ENCODE data around the gene SAMD11. TPM values are rescaled to one million over a fixed set of nuclear protein-coding genes. Genes with fewer than 3 reads are reported as not detected.
A peak's percentile ranks its signal among the peaks of the same experiment; 100 is the strongest.
"Not testable (repeated sequence)": the region's sequence is repeated elsewhere in the genome, so short reads cannot be mapped to it uniquely, and the experiment has no call there.

SAMD11 gene
- polyA plus RNA-seq, 3 donors, result 38.2 to 87.0 (median 80.7) TPM

DNA sequence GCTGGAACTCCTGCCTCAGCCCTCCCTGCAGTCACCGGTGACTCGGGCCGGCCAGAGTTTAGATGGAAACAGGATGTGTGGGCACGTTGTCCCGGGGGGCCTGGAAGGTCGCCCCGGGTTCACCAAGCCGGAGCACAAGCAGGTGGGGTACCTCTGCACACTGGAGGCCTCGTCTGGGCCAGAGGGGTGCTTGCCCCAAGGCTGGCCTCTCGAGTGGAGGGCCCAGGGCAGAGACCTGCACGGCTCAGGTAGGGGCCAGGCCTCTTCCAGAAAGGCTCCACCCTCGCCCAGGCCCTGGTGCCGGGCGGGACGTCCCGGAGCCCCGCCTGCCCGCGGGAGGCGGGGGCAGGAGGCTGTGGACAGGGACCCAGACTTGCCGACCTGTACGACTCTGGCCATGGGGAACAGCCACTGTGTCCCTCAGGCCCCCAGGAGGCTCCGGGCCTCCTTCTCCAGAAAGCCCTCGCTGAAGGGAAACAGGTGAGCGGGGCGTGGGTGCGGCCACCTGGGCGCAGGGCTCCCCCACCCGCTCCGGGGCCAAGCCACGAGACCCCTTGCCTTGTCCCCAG, 42.5 kb downstream of the SAMD11 start, which contains the start of gene PLEKHN1:
PLEKHN1 (plus strand) TSS at position 348 of the 569 bp plus-strand sequence; CDS start at position 398, 50 bp downstream.
- DNase-seq (ENCODE audit: extremely low read depth in 1 of 11, low read depth in 9 of 11, low spot score in 4 of 11), result no peak

- no peak for DNase-seq (ENCODE audit: extremely low read depth in 1 of 11, low read depth in 9 of 11, low spot score in 4 of 11)
Observed at GRCh38 chr1:966704-967300, 43.1 kb downstream of the SAMD11 start.

DNA sequence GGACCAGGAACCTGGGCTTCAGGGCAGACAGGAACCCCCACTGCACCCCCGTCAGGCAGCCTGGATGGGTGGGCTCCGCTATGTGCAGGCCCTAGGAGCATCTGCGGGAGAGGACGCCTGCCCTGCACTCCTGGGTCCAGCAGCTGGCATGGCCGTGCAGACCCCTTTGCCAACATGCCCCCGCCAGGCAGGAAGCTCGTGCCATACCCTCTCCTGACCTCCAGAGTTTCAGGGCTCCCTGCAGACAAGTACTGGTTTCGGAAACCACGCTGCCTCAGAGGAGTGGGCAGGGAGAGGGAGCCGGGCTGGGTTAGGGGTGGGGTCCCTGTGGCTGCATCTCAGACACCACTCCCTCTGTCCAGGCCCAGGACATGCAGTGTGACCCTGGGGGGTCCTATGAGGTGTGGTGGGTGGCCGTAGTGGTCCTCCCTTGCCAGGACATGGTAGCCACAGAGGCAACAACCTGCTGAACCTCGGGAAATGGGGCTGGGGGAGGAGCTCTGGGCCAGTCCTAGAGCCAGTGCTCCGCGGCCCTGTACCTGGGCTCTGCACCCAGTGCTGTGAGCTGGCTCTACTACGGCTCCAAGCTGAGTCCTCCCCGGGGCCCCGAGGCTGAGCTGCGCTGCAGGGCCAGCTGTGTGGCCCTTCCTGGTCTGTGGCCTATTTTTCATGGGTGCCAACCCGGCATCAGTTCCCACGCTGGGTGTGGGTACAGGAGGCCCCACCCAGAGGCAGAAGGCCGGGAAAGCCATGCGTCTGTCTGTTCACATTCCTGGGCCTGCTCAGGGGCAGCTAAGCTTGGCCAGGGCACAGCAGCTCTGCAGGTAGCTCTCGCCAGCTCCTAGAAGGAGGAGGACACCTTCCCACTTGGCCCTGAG, 44.0 kb downstream of the SAMD11 start:
- no peak for DNase-seq (ENCODE audit: extremely low read depth in 1 of 11, low read depth in 9 of 11, low spot score in 4 of 11)

DNA sequence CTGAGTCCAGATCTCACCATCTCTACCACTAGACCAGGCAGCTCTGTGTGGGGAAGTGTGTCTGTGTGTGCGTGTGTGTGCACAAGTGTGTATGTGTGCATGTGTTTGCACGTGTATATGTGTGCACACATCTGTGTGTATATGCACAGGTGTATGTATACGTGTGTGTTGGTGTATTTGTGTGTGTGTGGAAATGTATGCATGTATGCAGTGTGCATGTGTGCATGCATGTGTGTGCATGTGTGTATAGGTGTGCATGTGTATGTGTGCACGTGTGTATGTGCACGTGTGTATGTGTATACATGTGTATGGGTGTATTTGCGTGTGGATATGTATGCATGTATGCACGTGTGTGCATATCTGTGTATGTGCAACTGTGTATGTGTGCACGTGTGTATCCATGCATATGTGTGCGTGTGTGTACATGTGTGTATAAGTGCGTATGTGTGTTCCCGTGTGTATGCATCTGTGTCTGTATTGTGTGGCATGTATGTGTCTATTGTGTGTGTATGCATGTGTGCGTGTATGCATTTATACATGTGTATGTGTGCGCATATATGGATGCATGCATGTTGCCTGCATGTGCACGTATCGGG, 45.6 kb downstream of the SAMD11 start:
- no peak for DNase-seq (ENCODE audit: extremely low read depth in 1 of 11, low read depth in 9 of 11, low spot score in 4 of 11)

- no peak for DNase-seq (ENCODE audit: extremely low read depth in 1 of 11, low read depth in 9 of 11, low spot score in 4 of 11)
Observed at GRCh38 chr1:970242-970972, 46.7 kb downstream of the SAMD11 start.

GRCh38 chr1:970973-971730, 47.4 kb downstream of the SAMD11 start:
- DNase-seq (ENCODE audit: extremely low read depth in 1 of 11, low read depth in 9 of 11, low spot score in 4 of 11), result no peak

DNA sequence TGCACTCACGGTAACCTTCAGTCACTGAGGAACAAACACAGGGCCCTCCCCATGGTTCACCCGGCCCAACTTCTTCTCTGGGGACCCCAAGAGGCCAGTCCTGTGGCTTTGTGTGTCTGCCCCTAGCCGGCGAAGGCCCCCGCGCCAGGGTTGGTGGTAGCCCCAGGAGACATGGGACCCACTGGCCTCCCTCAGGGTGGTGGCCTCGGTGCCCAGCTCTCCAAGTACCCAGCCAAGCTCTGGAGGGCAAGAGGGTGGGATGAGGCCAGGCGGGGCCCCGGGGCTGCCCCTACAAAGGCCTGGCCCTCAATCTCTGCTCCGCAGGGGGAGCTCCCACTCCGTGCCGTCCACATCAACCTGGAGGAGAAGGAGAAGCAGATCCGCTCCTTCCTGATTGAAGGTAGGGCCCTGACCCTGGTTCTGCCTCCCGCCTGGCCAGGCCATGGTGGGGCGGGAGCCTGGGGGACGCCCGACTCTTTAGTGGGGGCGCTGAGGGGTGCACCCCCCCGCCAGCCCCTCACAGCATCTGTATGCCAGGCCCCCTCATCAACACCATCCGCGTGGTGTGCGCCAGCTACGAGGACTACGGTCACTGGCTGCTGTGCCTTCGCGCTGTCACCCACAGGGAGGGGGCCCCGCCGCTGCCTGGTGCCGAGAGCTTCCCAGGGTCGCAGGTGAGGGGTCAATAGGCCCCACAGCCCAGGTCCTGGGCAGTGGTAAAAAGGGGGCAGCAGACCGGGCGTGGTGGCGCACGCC, 48.2 kb downstream of the SAMD11 start:
- no peak for DNase-seq (ENCODE audit: extremely low read depth in 1 of 11, low read depth in 9 of 11, low spot score in 4 of 11)

DNA sequence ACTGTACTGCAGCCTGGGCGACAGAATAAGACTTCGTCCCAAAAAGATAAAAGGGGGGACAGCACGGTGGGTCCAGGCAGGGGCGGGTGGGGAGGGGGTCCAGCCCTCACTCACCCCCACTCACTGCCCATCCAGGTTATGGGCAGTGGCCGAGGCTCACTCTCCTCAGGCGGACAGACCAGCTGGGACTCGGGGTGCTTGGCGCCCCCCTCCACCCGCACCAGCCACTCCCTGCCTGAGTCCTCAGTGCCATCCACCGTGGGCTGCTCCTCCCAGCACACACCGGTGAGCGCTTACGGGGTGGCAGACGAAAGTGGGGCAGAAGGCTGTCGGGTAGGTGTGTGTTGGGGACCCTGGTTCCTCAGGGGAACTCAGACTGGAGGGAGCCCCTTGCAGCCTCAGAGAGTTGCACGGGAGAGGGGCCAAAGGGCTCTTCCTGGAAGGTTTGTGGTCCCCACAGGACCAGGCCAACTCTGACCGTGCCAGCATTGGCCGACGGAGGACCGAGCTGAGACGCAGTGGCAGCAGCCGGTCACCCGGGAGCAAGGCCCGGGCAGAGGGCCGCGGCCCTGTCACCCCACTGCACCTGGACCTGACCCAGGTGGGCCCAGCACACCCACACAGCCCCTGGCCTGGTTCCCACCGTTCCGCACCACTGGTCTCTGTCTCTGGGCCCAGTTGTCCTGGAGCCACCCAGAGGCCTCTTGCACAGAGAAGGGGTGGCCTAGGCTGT, 49.2 kb downstream of the SAMD11 start:
- DNase-seq (ENCODE audit: extremely low read depth in 1 of 11, low read depth in 9 of 11, low spot score in 4 of 11), result no peak

DNA sequence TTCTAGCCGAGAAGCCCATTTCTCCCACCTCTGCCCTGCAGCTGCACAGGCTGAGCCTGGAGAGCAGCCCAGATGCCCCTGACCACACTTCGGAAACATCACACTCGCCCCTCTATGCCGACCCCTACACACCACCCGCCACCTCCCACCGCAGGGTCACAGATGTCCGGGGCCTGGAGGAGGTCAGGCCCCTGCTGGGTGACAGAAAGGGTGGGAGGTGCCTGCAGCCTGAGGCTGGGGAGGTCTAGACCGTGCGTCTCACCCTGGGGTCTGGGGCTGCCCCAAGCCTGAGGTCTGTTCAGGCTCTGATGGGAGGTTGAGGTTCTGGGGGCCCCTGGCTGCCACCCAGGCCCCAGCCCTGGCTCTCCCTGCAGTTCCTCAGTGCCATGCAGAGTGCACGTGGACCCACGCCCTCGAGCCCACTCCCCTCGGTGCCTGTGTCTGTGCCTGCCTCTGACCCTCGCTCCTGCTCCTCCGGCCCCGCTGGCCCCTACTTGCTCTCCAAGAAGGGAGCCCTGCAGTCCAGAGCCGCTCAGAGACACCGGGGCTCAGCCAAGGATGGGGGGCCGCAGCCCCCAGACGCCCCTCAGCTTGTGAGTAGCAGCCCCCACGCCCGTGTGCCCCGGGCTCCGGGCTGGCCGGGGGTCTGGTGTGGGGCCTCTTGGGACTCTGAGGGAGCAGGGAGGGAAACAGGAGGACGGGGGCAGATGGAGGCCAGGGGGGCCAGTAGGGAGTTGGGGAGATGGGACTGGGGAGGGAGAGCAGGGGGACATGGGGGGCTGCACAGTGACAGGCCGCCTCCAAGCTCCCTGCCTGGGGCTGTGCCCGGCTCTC, 50.0 kb downstream of the SAMD11 start:
- DNase-seq (ENCODE audit: extremely low read depth in 1 of 11, low read depth in 9 of 11, low spot score in 4 of 11), result no peak

- DNase-seq (ENCODE audit: extremely low read depth in 1 of 11, low read depth in 9 of 11, low spot score in 4 of 11), result no peak
Observed at GRCh38 chr1:974293-974640, 50.5 kb downstream of the SAMD11 start.

DNA sequence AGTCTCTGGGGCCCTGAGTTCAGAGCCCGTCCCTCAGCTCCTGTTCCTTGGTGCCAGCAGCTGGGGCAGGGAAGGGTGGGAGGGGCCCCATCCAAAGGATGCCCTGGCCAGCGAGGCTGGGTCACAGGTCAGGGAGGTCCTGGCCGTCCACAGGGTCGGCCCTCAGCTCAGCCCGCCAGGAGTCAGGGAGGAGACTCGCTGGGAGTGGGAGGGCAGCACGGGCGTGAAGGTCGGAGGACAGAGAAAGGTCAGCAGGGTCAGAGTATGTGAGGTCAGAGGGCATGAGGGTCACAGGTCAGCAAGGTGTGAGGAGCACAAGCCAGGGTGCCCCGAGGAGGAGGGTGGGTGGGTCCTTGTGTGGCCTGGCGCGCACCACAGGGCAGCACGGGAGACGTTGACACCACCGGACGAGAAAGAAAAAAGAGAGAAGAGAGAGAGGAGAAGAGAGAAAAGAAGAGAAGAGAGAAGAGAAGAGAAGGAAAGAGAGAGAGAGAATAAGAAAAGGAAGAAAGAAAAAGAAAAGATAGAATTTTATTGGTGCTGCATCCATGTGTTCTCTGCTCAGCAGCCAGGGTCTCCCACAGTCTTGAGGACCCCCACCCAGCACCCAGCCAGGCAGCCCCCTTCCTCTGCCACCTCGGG, 51.1 kb downstream of the SAMD11 start:
- no peak for DNase-seq (ENCODE audit: extremely low read depth in 1 of 11, low read depth in 9 of 11, low spot score in 4 of 11)

- no peak for DNase-seq (ENCODE audit: extremely low read depth in 1 of 11, low read depth in 9 of 11, low spot score in 4 of 11)
Observed at GRCh38 chr1:975365-975764, 51.6 kb downstream of the SAMD11 start.

- DNase-seq (ENCODE audit: extremely low read depth in 1 of 11, low read depth in 9 of 11, low spot score in 4 of 11), result peak in 1 of 11 donors; percentile 38
Observed at GRCh38 chr1:975896-976683, 52.4 kb downstream of the SAMD11 start.

DNA sequence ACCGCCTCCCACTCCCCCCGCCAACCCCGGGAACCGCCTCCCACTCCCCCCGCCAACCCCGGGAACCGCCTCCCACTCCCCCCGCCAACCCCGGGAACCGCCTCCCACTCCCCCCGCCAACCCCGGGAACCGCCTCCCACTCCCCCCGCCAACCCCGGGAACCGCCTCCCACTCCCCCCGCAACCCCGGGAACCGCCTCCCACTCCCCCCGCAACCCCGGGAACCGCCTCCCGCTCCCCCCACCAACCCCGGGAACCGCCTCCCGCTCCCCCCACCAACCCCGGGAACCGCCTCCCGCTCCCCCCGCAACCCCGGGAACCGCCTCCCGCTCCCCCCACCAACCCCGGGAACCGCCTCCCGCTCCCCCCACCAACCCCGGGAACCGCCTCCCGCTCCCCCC, 53.1 kb downstream of the SAMD11 start:
- not testable (repeated sequence) for DNase-seq (ENCODE audit: extremely low read depth in 1 of 11, low read depth in 9 of 11, low spot score in 4 of 11)

Data from renal cortex interstitium (tissue), 11 donors.